ENCODE measurements around the gene IFNG-AS1. TPM values are rescaled to one million over a fixed set of nuclear protein-coding genes. Genes with fewer than 3 reads are reported as not detected.

Gene IFNG-AS1
- total RNA-seq, 1 donor from 2014 or later, result not detected

DNA sequence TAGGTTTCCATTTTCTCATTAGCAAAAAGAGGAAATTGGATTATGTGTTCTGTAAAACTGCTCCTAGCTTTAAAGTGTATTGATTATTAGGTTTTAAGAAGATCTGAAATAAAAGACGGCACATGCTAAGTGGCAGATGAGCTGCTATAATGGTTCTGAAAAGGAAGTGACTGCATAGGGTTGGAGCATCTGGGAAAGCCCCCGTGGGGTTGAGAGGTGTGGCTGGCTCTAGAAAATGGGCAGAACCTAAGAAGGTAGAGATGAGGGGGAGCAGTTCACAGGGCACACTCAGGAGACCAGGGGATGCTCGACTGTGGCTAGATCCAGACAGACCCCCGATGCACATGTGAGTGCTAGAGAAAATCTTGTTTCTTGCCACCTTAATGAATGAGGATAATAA lies 1.9 kb downstream of the IFNG-AS1 start:
- Mint-ChIP-seq H3K4me1 (ENCODE audit: low read depth) (peaks cover 23% of the 10 kb centered on the region), H3K36me3 (ENCODE audit: insufficient read depth) (no peaks in the 10 kb centered on the region)

DNA sequence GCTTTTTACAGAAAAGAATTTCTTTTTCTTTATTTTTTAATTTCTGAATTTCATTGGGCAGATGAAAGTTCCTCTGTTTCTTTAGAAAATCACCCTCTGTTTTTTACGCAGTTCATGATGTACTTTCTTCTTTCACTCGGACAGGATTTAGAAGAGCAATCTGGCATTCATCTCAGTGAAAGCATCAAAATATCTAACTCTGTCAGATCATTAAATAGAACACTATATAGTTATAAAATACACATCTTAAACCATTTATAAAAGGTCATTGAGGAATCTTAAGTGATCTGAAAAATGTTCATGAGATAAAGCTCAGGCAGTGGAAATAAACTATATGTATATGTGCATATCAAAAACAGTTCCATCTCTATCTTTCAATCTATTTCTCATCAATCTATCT lies 3.9 kb downstream of the IFNG-AS1 start:
- H3K27me3 Mint-ChIP-seq, result no peaks in the 10 kb centered on the region
- TF ChIP-seq, protein P1, sequence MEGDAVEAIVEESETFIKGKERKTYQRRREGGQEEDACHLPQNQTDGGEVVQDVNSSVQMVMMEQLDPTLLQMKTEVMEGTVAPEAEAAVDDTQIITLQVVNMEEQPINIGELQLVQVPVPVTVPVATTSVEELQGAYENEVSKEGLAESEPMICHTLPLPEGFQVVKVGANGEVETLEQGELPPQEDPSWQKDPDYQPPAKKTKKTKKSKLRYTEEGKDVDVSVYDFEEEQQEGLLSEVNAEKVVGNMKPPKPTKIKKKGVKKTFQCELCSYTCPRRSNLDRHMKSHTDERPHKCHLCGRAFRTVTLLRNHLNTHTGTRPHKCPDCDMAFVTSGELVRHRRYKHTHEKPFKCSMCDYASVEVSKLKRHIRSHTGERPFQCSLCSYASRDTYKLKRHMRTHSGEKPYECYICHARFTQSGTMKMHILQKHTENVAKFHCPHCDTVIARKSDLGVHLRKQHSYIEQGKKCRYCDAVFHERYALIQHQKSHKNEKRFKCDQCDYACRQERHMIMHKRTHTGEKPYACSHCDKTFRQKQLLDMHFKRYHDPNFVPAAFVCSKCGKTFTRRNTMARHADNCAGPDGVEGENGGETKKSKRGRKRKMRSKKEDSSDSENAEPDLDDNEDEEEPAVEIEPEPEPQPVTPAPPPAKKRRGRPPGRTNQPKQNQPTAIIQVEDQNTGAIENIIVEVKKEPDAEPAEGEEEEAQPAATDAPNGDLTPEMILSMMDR (IDR thresholded peaks at IDR 0.05; ENCODE audit: unreplicated experiment), result no peak
- H3K9me3 Mint-ChIP-seq (ENCODE audit: low read depth), result no peaks in the 10 kb centered on the region
- no peak overlapping the region for H3K4me3 Mint-ChIP-seq (ENCODE audit: low read depth)
- H3K36me3 Mint-ChIP-seq (ENCODE audit: insufficient read depth), result no peaks in the 10 kb centered on the region
- H3K27ac Mint-ChIP-seq, result no peak overlapping the region
- H3K4me1 Mint-ChIP-seq (ENCODE audit: low read depth), result peaks cover 15% of the 10 kb centered on the region
- DNase-seq (ENCODE audit: low spot score, unreplicated experiment), result no peak

More for the DNA sequence above, 1.9 kb downstream of the IFNG-AS1 start:
- no peak overlapping the region for H3K4me3 Mint-ChIP-seq (ENCODE audit: low read depth)
- TF ChIP-seq, protein P1 (IDR thresholded peaks at IDR 0.05; ENCODE audit: unreplicated experiment), result no peak
- no peak for DNase-seq (ENCODE audit: low spot score, unreplicated experiment)
- H3K27me3 Mint-ChIP-seq, result no peaks in the 10 kb centered on the region
- no peak overlapping the region for H3K27ac Mint-ChIP-seq
- H3K9me3 Mint-ChIP-seq (ENCODE audit: low read depth), result no peaks in the 10 kb centered on the region

DNA sequence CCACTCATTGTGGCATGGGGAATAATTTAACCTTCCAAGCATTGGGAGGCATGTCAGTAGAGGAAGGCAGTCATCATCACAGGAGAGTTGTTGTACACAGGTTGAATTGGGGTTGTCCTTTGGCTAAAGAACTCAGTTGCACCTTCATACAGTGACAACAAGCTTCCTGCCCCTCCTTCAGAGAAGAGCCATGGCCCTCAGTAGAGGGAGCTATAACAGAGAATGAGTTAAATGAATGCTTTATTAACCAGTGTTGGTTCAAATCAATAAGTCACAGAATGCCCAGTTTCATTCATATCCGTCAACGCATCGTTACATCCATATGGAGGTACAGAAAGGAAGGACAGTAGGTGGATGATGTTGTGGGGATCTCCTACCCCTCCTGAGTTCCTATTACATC lies 4.8 kb downstream of the IFNG-AS1 start:
- Mint-ChIP-seq H3K27ac (no peak overlapping the region), H3K4me1 (ENCODE audit: low read depth) (peaks cover 8% of the 10 kb centered on the region), H3K27me3 (no peaks in the 10 kb centered on the region), H3K9me3 (ENCODE audit: low read depth) (no peaks in the 10 kb centered on the region), H3K4me3 (ENCODE audit: low read depth) (no peak overlapping the region), H3K36me3 (ENCODE audit: insufficient read depth) (no peaks in the 10 kb centered on the region)
- TF ChIP-seq, protein P1 (IDR thresholded peaks at IDR 0.05; ENCODE audit: unreplicated experiment), result no peak
- DNase-seq (ENCODE audit: low spot score, unreplicated experiment), result no peak

DNA sequence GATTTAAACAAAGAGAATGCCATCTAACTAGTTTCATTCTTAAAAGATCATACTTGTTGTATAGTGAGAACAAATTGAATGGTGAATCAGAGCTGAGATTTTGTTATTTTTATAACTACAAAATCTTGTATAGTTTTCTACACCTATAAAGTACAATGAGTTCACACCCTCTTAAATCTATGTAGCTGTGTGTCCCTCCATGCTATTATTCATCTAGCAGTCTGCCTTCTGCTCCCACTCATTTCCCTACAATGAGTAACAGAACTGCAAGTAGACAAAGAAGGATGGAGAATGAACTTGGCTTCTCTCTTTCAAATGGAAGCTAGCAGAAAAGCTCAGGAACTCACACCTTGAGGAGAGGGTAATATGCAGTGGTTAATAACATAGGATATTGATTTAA lies 7.1 kb downstream of the IFNG-AS1 start:
- Mint-ChIP-seq H3K27me3 (no peaks in the 10 kb centered on the region), H3K27ac (no peak overlapping the region), H3K4me1 (ENCODE audit: low read depth) (peaks cover 3% of the 10 kb centered on the region), H3K36me3 (ENCODE audit: insufficient read depth) (no peaks in the 10 kb centered on the region), H3K4me3 (ENCODE audit: low read depth) (no peak overlapping the region), H3K9me3 (ENCODE audit: low read depth) (no peaks in the 10 kb centered on the region)
- no peak for DNase-seq (ENCODE audit: low spot score, unreplicated experiment)
- TF ChIP-seq, protein P1 (IDR thresholded peaks at IDR 0.05; ENCODE audit: unreplicated experiment), result no peak

DNA sequence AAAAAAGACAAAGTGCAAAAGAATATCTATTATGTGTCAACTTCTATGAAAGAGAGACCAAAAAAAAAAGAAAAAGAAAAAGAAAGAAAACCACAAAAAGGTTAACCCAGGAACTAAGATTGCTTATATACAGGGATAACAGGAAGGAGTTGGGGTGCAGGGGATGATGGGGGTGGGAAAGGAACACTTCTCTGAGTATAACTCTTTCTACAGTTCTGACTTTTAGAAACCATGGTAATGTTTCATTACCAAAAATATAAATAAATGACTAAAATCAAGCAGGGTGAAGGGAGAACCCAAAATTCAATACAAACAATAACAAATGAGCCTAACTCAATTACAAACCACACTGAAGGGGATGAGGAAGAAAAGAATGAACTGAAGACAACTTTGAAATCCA lies 9.1 kb downstream of the IFNG-AS1 start:
- Mint-ChIP-seq H3K27ac (no peak overlapping the region), H3K9me3 (ENCODE audit: low read depth) (no peaks in the 10 kb centered on the region), H3K4me1 (ENCODE audit: low read depth) (peaks cover 3% of the 10 kb centered on the region), H3K4me3 (ENCODE audit: low read depth) (no peak overlapping the region), H3K36me3 (ENCODE audit: insufficient read depth) (no peaks in the 10 kb centered on the region), H3K27me3 (no peaks in the 10 kb centered on the region)
- no peak for DNase-seq (ENCODE audit: low spot score, unreplicated experiment)
- TF ChIP-seq, protein P1 (IDR thresholded peaks at IDR 0.05; ENCODE audit: unreplicated experiment), result no peak

Measured in progenitor cell of endocrine pancreas (in vitro differentiated cells).